B cell (primary cell): ENCODE data around the gene PPP2R5B. TPM values are rescaled to one million over a fixed set of nuclear protein-coding genes. Genes with fewer than 3 reads are reported as not detected.

Experiments
- ATAC-seq: fragments of 200-7000 bp; cut with Tn5 transposase; one replicate; pipeline ENCODE4 v1.10.0; 2021; ENCODE audit warnings: low read depth, mild to moderate bottlenecking, moderate number of reproducible peaks, moderate library complexity
- CTCF ChIA-PET: fragments of 350-600 bp; sonication (Branson Sonifier 250); formaldehyde crosslinking; loops from one replicate; lab custom pipeline; 2021; ENCODE audit warnings: antibody characterized with exemption, inconsistent platforms; lab: Charles Lee
- POLR2A ChIA-PET: fragments of 350-600 bp; sonication (Branson Sonifier 250); formaldehyde crosslinking; loops from one replicate; lab custom pipeline; 2021; ENCODE audit warnings: antibody characterized with exemption; lab: Charles Lee
- DNase-seq: peaks from one replicate; pipeline ENCODE4 v3.0.0; 2013
- H2AFZ ChIP-seq: 2 replicates; pipeline ENCODE4 v1.6.1; 2012; ENCODE audit warnings: mild to moderate bottlenecking, low read depth, low read length; ENCODE audit not compliant: insufficient read depth, poor library complexity, severe bottlenecking
- H3K27ac ChIP-seq, 2 donors: 1 replicate in 1 of 2; 2 replicates in 1 of 2; pipeline ENCODE4 v1.5.1; 2012 to 2013; ENCODE audit warnings: low read length in 2 of 2, mild to moderate bottlenecking in 2 of 2, moderate library complexity in 1 of 2
- H3K27me3 ChIP-seq, 4 experiments: fragments of 200-600 bp in 1 of 4; sonication (generic) in 1 of 4; replicated peaks in 1 of 4; 1 replicate in 2 of 4; 2 replicates in 2 of 4; pipeline versions ENCODE4 v1.6.1 to v1.7.0; 2013 to 2016; ENCODE audit warnings: low read length in 3 of 4, mild to moderate bottlenecking in 2 of 4, mixed read lengths in 1 of 4, moderate library complexity in 1 of 4; ENCODE audit not compliant: insufficient read depth in 4 of 4, control insufficient read depth in 3 of 4; ENCODE audit errors: control extremely low read depth in 1 of 4
- H3K36me3 ChIP-seq, 2 experiments: replicated peaks in 1 of 2; 1 replicate in 1 of 2; 2 replicates in 1 of 2; pipeline versions ENCODE4 v1.6.1 to v1.7.1; 2013; ENCODE audit warnings: low read length in 1 of 2; ENCODE audit not compliant: insufficient read depth in 2 of 2, control insufficient read depth in 1 of 2; ENCODE audit errors: control extremely low read depth in 1 of 2, extremely low read depth in 1 of 2
- H3K4me1 ChIP-seq, 2 donors: fragments of 200-600 bp in 1 of 2; sonication (generic) in 1 of 2; 1 replicate in 1 of 2; 2 replicates in 1 of 2; pipeline versions ENCODE4 v1.5.1 to v1.6.1; 2013 to 2017; ENCODE audit warnings: low read length in 2 of 2; ENCODE audit not compliant: control insufficient read depth in 2 of 2, insufficient read depth in 2 of 2
- H3K4me2 ChIP-seq: replicated peaks from 2 replicates; pipeline ENCODE3; 2012; ENCODE audit warnings: mild to moderate bottlenecking, low read depth, low read length; ENCODE audit not compliant: poor library complexity, severe bottlenecking
- H3K4me3 ChIP-seq, 5 experiments: fragments of 200-600 bp in 1 of 5; sonication (generic) in 1 of 5; 1 replicate in 3 of 5; 2 replicates in 2 of 5; pipeline versions ENCODE4 v1.5.1 to v1.7.0; 2011 to 2016; ENCODE audit warnings: low read length in 4 of 5, mild to moderate bottlenecking in 4 of 5, low read depth in 2 of 5, control low read depth in 1 of 5, moderate library complexity in 1 of 5; ENCODE audit not compliant: insufficient read depth in 1 of 5; ENCODE audit errors: control extremely low read depth in 1 of 5, extremely low read depth in 1 of 5
- H3K79me2 ChIP-seq: fragments of 200-600 bp; sonication (generic); one replicate; pipeline ENCODE4 v1.6.0; 2016; ENCODE audit warnings: low read length; ENCODE audit not compliant: control insufficient read depth, insufficient read depth
- H3K9ac ChIP-seq: fragments of 200-600 bp; sonication (generic); 2 replicates; pipeline ENCODE4 v1.6.1; 2017; ENCODE audit warnings: mild to moderate bottlenecking, low read length, moderate library complexity
- H3K9me3 ChIP-seq, 3 donors: one replicate each; pipeline versions ENCODE4 v1.6.1 to v1.7.1; 2013; ENCODE audit warnings: low read length in 2 of 3; ENCODE audit not compliant: control insufficient read depth in 2 of 3, insufficient read depth in 1 of 3; ENCODE audit errors: control extremely low read depth in 1 of 3
- H4K20me1 ChIP-seq: 2 replicates; pipeline ENCODE4 v1.6.0; 2012; ENCODE audit warnings: mild to moderate bottlenecking, low read length; ENCODE audit not compliant: insufficient read depth, control insufficient read depth, poor library complexity, severe bottlenecking
- H3K27ac Mint-ChIP-seq: one replicate; pipeline ENCODE4 v1.8.0; 2021; ENCODE audit warnings: mixed read lengths
- H3K27me3 Mint-ChIP-seq: one replicate; pipeline ENCODE4 v1.8.0; 2021; ENCODE audit warnings: mixed read lengths
- H3K4me1 Mint-ChIP-seq: one replicate; pipeline ENCODE4 v1.8.0; 2021; ENCODE audit warnings: mixed read lengths
- H3K4me3 Mint-ChIP-seq: one replicate; pipeline ENCODE4 v1.8.0; 2021; ENCODE audit warnings: mixed read lengths
- H3K9me3 Mint-ChIP-seq: one replicate; pipeline ENCODE4 v1.8.0; 2022; ENCODE audit warnings: mixed read lengths; ENCODE audit not compliant: insufficient read depth
- EZH2 ChIP-seq: IDR thresholded peaks from 2 replicates; pipeline ENCODE4 v1.6.1; 2012; ENCODE audit warnings: borderline replicate concordance, low read depth, mild to moderate bottlenecking, moderate library complexity, low read length; ENCODE audit not compliant: insufficient read depth, poor library complexity, severe bottlenecking
- WGBS: methylation state at CpG from one replicate; pipeline ENCODE4 v1.1.5; 2013; ENCODE audit warnings: missing lambda C conversion rate; ENCODE audit not compliant: insufficient coverage; 5-methylcytosine and 5-hydroxymethylcytosine counted together
- intact Hi-C: fragments of 100-400 bp; cut with micrococcal nuclease; formaldehyde crosslinking; loops from one replicate; pipeline ENCODE4 v1.10.0; 2022
- polyA plus RNA-seq: library from polyadenylated mRNA; depleted of rRNA; stranded (reverse); fragments of >200 nt; gene quantifications from 2 replicates; pipeline ENCODE4 v1.2.3, GENCODE V29; 2012
- total RNA-seq, 2 donors: library from RNA; stranded (reverse); fragments of 120-200 nt in 1 of 2; gene quantifications; 1 replicate in 1 of 2; 2 replicates in 1 of 2; pipeline versions ENCODE4 v1.2.3 to v1.2.4, GENCODE V29; 2013 to 2022
- TF ChIP-seq, protein P1 (sequence below): fragments of 200-600 bp; IDR thresholded peaks from one replicate; pipeline ENCODE4 v1.8.0; 2022; ENCODE audit warnings: antibody characterized with exemption, mild to moderate bottlenecking

PPP2R5B gene
- total and polyA plus RNA-seq, 2 donors (not counting 1 experiment from before 2014, with no cell fraction given): 22.6 to 30.5 TPM

- TF ChIP-seq EZH2: no peak
- TF ChIP-seq, protein P1, sequence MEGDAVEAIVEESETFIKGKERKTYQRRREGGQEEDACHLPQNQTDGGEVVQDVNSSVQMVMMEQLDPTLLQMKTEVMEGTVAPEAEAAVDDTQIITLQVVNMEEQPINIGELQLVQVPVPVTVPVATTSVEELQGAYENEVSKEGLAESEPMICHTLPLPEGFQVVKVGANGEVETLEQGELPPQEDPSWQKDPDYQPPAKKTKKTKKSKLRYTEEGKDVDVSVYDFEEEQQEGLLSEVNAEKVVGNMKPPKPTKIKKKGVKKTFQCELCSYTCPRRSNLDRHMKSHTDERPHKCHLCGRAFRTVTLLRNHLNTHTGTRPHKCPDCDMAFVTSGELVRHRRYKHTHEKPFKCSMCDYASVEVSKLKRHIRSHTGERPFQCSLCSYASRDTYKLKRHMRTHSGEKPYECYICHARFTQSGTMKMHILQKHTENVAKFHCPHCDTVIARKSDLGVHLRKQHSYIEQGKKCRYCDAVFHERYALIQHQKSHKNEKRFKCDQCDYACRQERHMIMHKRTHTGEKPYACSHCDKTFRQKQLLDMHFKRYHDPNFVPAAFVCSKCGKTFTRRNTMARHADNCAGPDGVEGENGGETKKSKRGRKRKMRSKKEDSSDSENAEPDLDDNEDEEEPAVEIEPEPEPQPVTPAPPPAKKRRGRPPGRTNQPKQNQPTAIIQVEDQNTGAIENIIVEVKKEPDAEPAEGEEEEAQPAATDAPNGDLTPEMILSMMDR: no peak
- Histone ChIP-seq H3K79me2 (peaks cover 11% of the 10 kb centered on the region), H4K20me1 (no peaks in the 10 kb centered on the region), H2AFZ (no peak overlapping the region), H3K4me3 (no peak overlapping the region), H3K9me3 (no peaks in the 10 kb centered on the region), H3K4me1 (peaks cover 39 to 49% of the 10 kb centered on the region in 2 donors), H3K36me3 (peaks cover 0 to 4% of the 10 kb centered on the region in 2 experiments), H3K27me3 (no peaks in the 10 kb centered on the region), H3K4me2 (no peak overlapping the region), H3K27ac (no peak overlapping the region), H3K9ac (no peak overlapping the region)
- H3K4me3 Mint-ChIP-seq: no peak overlapping the region
- DNase-seq (no peak), ATAC-seq (no peak)
- ChIA-PET CTCF (interaction anchor here (1.7 to 30.2 kb wide), 3 partner anchors 8 to 34 kb away, joined by 5 to 1254 read pairs (median 7); partner anchors contain the start of genes CDC42BPG and EHD1), POLR2A (interaction anchor here (0.6 to 6.9 kb wide), 3 partner anchors 10 to 104 kb away, joined by 3 to 39 read pairs (median 4); no protein-coding TSS in a partner anchor)
- peaks cover 36% of the 10 kb centered on the region for H3K4me1 Mint-ChIP-seq
- intact Hi-C loops: no loop called here
- no peaks in the 10 kb centered on the region for H3K27me3 Mint-ChIP-seq
- 98% methylated on average over 7 of the region's 7 CpGs for WGBS
- no peak overlapping the region for H3K27ac Mint-ChIP-seq
- no peaks in the 10 kb centered on the region for H3K9me3 Mint-ChIP-seq
These were observed 34.0 kb upstream of the PPP2R5B start for GRCh38 chr11:64890522-64890939.

DNA sequence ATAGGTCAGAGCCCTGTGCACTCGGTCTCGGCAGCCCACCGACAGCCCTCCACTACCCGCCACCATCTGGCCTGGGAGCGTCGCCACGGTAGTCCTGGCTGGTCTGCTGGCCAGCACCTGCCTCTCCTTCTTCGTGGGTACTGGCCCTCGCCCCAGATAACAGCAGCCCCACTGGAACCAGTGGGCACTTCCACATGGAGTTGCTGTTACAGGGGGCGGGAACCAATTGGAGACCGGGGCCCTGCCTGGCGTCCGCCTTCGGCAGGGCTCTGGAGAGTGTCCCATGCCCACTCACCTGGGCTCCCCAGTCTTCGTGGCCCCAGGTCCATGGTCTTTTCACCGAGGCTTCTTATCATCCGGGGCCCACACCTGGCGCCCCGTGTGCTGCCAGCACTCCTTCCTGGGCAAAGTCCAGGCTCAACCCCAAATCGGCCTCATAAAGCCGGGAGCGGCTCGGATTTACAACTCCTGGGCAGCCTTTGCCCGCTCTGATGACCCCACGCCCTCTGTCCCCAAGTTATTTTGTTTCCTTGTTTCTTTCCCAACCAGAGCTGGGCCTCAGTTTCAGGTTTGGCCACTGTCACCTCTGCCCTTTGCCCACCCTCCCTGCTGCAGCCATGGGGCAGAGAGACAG, 33.2 kb upstream of the PPP2R5B start:
- Mint-ChIP-seq H3K27me3 (no peaks in the 10 kb centered on the region), H3K9me3 (no peaks in the 10 kb centered on the region), H3K4me1 (peaks cover 33% of the 10 kb centered on the region), H3K4me3 (peak overlapping the region; percentile 16), H3K27ac (no peak overlapping the region)
- Histone ChIP-seq H3K27ac (no peak overlapping the region), H3K79me2 (peaks cover 11% of the 10 kb centered on the region), H3K36me3 (peaks cover 0 to 6% of the 10 kb centered on the region in 2 experiments), H3K4me3 (no peak overlapping the region), H3K9me3 (no peaks in the 10 kb centered on the region), H3K4me2 (no peak overlapping the region), H4K20me1 (no peaks in the 10 kb centered on the region), H3K9ac (no peak overlapping the region), H3K27me3 (no peaks in the 10 kb centered on the region), H2AFZ (no peak overlapping the region), H3K4me1 (peaks cover 39 to 49% of the 10 kb centered on the region in 2 donors)
- WGBS: 96% methylated on average over 25 of the region's 25 CpGs
- ChIA-PET CTCF (interaction anchor here (0.8 to 30.2 kb wide), 7 partner anchors 9 to 147 kb away, joined by 3 to 1254 read pairs (median 6); partner anchors contain the start of genes CDC42BPG, EHD1 and RASGRP2), POLR2A (interaction anchor here (0.6 to 6.9 kb wide), 3 partner anchors 11 to 44 kb away, joined by 3 to 39 read pairs (median 3); no protein-coding TSS in a partner anchor)
- intact Hi-C loops: no loop called here
- TF ChIP-seq EZH2: no peak
- TF ChIP-seq, protein P1: no peak
- no peak for DNase-seq
- no peak for ATAC-seq
